Esophagus muscularis mucosa (tissue), 4 donors: ENCODE results near the gene P2RY2. TPM values are rescaled to one million over a fixed set of nuclear protein-coding genes. Genes with fewer than 3 reads are reported as not detected.

Experiments used
- DNase-seq: peaks from one replicate; pipeline ENCODE4 v3.0.0-alpha.2; 2017; ENCODE audit errors: extremely low spot score
- H3K27ac ChIP-seq, 4 donors: fragments of 200-600 bp; sonication (generic); replicated peaks in 1 of 4; 1 replicate in 3 of 4; 2 replicates in 1 of 4; pipeline ENCODE4 v1.5.1; 2016 to 2019; ENCODE audit warnings: mild to moderate bottlenecking in 1 of 4
- H3K27me3 ChIP-seq, 4 donors: fragments of 200-600 bp; sonication (generic); one replicate each; pipeline versions ENCODE4 v1.5.1 to v1.6.0; 2016 to 2019
- H3K36me3 ChIP-seq, 4 donors: fragments of 200-600 bp; sonication (generic); one replicate each; pipeline ENCODE4 v1.5.1; 2016 to 2019
- H3K4me1 ChIP-seq, 4 donors: fragments of 200-600 bp; sonication (generic); one replicate each; pipeline ENCODE4 v1.5.1; 2016 to 2019
- H3K4me3 ChIP-seq, 4 donors: fragments of 200-600 bp; sonication (generic); 1 replicate in 2 of 4; 2 replicates in 2 of 4; pipeline ENCODE4 v1.5.1; 2016 to 2019; ENCODE audit warnings: mild to moderate bottlenecking in 4 of 4, moderate library complexity in 1 of 4
- H3K9me3 ChIP-seq, 4 donors: fragments of 200-600 bp; sonication (generic); 1 replicate in 3 of 4; 2 replicates in 1 of 4; pipeline ENCODE4 v1.5.1; 2016 to 2019
- CTCF ChIP-seq, 3 experiments: fragments of 200-600 bp in 2 of 3; fragments of 450-650 bp in 1 of 3; sonication (generic) in 2 of 3; IDR thresholded peaks; one replicate each; pipeline ENCODE4 v1.5.1; 2017 to 2019; ENCODE audit warnings: antibody characterized with exemption in 3 of 3, mild to moderate bottlenecking in 2 of 3, moderate library complexity in 1 of 3
- EP300 ChIP-seq: sonication (generic); formaldehyde crosslinking; IDR thresholded peaks from one replicate; pipeline ENCODE4 v1.6.1; 2017; ENCODE audit warnings: antibody characterized with exemption
- POLR2A ChIP-seq: fragments of 450-650 bp; IDR thresholded peaks from one replicate; pipeline ENCODE4 v1.6.1; 2017; ENCODE audit warnings: antibody characterized with exemption, moderate library complexity, mild to moderate bottlenecking, low read depth
- POLR2AphosphoS5 ChIP-seq, 2 donors: sonication (generic); formaldehyde crosslinking; IDR thresholded peaks; one replicate each; pipeline ENCODE4 v1.6.1; 2017; ENCODE audit warnings: antibody characterized with exemption in 2 of 2
- WGBS: methylation state at CpG from one replicate; pipeline ENCODE4 v1.1.5; 2018; 5-methylcytosine and 5-hydroxymethylcytosine counted together
- intact Hi-C: fragments of 100-400 bp; cut with DNase I; formaldehyde crosslinking; loops from one replicate; pipeline ENCODE4 v1.15.1; 2023
- total RNA-seq, 4 donors: library from RNA; depleted of rRNA; stranded (reverse); fragments of >200 nt; gene quantifications; one replicate each; pipeline versions ENCODE4 v1.1.0 to v1.2.1, GENCODE V29; 2016

The P2RY2 gene
- total RNA-seq, 4 donors from 2014 or later: 0.32 to 0.83 (median 0.52) TPM; not detected in 1

GRCh38 chr11:73205661-73206343 is 12.3 kb upstream of the P2RY2 start:
- H3K9me3 ChIP-seq: no peaks in the 10 kb centered on the region
- H3K36me3 ChIP-seq: no peaks in the 10 kb centered on the region
- no peak overlapping the region for H3K4me3 ChIP-seq
- no peak for TF ChIP-seq CTCF (IDR thresholded peaks at IDR 0.05)
- TF ChIP-seq EP300: no peak
- no peak for TF ChIP-seq POLR2AphosphoS5 (IDR thresholded peaks at IDR 0.05)
- TF ChIP-seq POLR2A: no peak
- no peak for DNase-seq
- no peak overlapping the region for H3K27ac ChIP-seq
- 87% methylated on average over 5 of the region's 5 CpGs for WGBS
- intact Hi-C loops: no loop called here
- no peaks in the 10 kb centered on the region for H3K27me3 ChIP-seq
- H3K4me1 ChIP-seq: no peaks in the 10 kb centered on the region

- no peaks in the 10 kb centered on the region for H3K36me3 ChIP-seq
- intact Hi-C loops: no loop called here
- no peaks in the 10 kb centered on the region for H3K4me1 ChIP-seq
- WGBS: 96% methylated on average over 2 of the region's 2 CpGs
- DNase-seq: no peak
- no peak overlapping the region for H3K27ac ChIP-seq
- H3K9me3 ChIP-seq: no peaks in the 10 kb centered on the region
- TF ChIP-seq POLR2AphosphoS5 (IDR thresholded peaks at IDR 0.05) (no peak), CTCF (IDR thresholded peaks at IDR 0.05) (no peak), EP300 (no peak)
- H3K27me3 ChIP-seq: no peaks in the 10 kb centered on the region
- no peak overlapping the region for H3K4me3 ChIP-seq
Measured at GRCh38 chr11:73206801-73207200, 11.3 kb upstream of the P2RY2 start.

GRCh38 chr11:73209892-73210291 is 8.2 kb upstream of the P2RY2 start:
- intact Hi-C loops: no loop called here
- H3K27ac ChIP-seq: no peak overlapping the region
- H3K27me3 ChIP-seq: no peaks in the 10 kb centered on the region
- no peaks in the 10 kb centered on the region for H3K4me1 ChIP-seq
- H3K9me3 ChIP-seq: no peaks in the 10 kb centered on the region
- no peak for DNase-seq
- H3K36me3 ChIP-seq: no peaks in the 10 kb centered on the region
- 96% methylated on average over 2 of the region's 2 CpGs for WGBS
- TF ChIP-seq POLR2AphosphoS5 (IDR thresholded peaks at IDR 0.05) (no peak), CTCF (IDR thresholded peaks at IDR 0.05) (no peak), EP300 (no peak), POLR2A (no peak)
- H3K4me3 ChIP-seq: no peak overlapping the region

DNA sequence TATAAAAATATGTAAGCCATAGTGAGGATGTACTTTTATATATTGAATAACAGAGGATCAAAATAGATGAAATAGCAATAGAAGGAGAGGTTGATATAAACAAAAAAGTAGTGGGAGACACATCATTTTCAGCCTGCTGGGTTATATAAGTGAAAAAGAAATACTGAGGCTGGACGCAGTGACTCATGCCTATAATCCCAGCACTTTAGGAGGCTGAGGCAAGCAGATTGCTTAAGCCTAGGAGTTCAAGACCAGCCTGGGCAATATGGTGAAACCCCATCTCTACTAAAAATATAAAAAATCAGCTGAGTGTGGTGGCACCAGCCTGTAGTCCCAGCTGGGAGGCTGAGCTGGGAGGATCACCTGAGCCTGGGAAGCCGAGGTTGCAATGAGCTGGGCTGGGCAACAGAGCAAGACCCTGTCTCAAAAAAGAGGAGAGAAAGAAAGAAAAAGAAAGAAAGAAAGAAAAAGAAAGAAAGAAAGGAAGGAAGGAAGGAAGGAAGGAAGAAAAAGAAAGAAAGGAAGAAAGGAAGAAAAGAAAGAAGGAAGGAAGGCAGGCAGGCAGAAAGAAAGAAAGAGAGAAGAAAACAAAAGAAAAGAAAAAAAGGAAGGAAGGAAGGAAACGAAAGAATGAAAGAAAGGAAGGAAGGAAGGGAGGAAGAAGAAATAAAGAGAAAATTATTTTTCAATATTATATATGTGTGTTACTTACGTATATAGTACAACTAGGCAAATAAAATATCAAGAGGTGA is 7.0 kb upstream of the P2RY2 start:
- Histone ChIP-seq H3K4me3 (no peak overlapping the region), H3K9me3 (no peaks in the 10 kb centered on the region), H3K27me3 (no peaks in the 10 kb centered on the region), H3K27ac (no peak overlapping the region), H3K4me1 (no peaks in the 10 kb centered on the region), H3K36me3 (no peaks in the 10 kb centered on the region)
- TF ChIP-seq EP300 (no peak), POLR2AphosphoS5 (IDR thresholded peaks at IDR 0.05) (no peak), CTCF (IDR thresholded peaks at IDR 0.05) (no peak), POLR2A (no peak)
- DNase-seq: no peak
- WGBS: 79% methylated on average over 4 of the region's 4 CpGs
- intact Hi-C loops: no loop called here
